Trophoblast cell (in vitro differentiated cells and primary cell): ENCODE measurements around the gene TXNL4A.

Experiments
- DNase-seq, 2 donors: peaks; one replicate each; pipeline ENCODE4 v3.0.0-alpha.2; 2016
- H2AFZ ChIP-seq: 2 replicates; pipeline ENCODE4 v1.6.1; 2013; ENCODE audit warnings: low read length, moderate library complexity, mild to moderate bottlenecking; ENCODE audit not compliant: insufficient read depth, poor library complexity
- H2AK5ac ChIP-seq: 2 replicates; pipeline ENCODE4 v1.6.1; 2013; ENCODE audit warnings: mild to moderate bottlenecking, low read length
- H2BK120ac ChIP-seq: 2 replicates; pipeline ENCODE4 v1.6.1; 2013; ENCODE audit warnings: low read length, mild to moderate bottlenecking, moderate library complexity; ENCODE audit not compliant: insufficient read depth, poor library complexity
- H2BK12ac ChIP-seq: 2 replicates; pipeline ENCODE4 v1.6.1; 2013; ENCODE audit warnings: mild to moderate bottlenecking, low read length, moderate library complexity
- H2BK5ac ChIP-seq: 2 replicates; pipeline ENCODE4 v1.6.1; 2013; ENCODE audit warnings: low read length, low read depth, moderate library complexity, mild to moderate bottlenecking; ENCODE audit not compliant: poor library complexity
- H3K14ac ChIP-seq: 2 replicates; pipeline ENCODE4 v1.6.1; 2013; ENCODE audit warnings: mild to moderate bottlenecking, low read length
- H3K18ac ChIP-seq: 2 replicates; pipeline ENCODE4 v1.6.1; 2013; ENCODE audit warnings: mild to moderate bottlenecking, low read length
- H3K23ac ChIP-seq: 2 replicates; pipeline ENCODE4 v1.6.1; 2013; ENCODE audit warnings: low read length
- H3K27ac ChIP-seq: 2 replicates; pipeline ENCODE4 v1.5.1; 2013; ENCODE audit warnings: low read depth, mild to moderate bottlenecking, inconsistent platforms, low read length, moderate library complexity
- H3K27me3 ChIP-seq: 2 replicates; pipeline ENCODE4 v1.6.1; 2013; ENCODE audit warnings: inconsistent platforms, mild to moderate bottlenecking, low read length, moderate library complexity; ENCODE audit not compliant: insufficient read depth
- H3K36me3 ChIP-seq, 2 experiments: 1 replicate in 1 of 2; 2 replicates in 1 of 2; pipeline ENCODE4 v1.6.1; 2013; ENCODE audit warnings: low read length in 2 of 2, mild to moderate bottlenecking in 2 of 2, moderate library complexity in 1 of 2; ENCODE audit not compliant: insufficient read depth in 2 of 2, control insufficient read depth in 1 of 2
- H3K4ac ChIP-seq: 2 replicates; pipeline ENCODE4 v1.6.1; 2013; ENCODE audit warnings: low read depth, mild to moderate bottlenecking, low read length, moderate library complexity
- H3K4me1 ChIP-seq, 2 experiments: 1 replicate in 1 of 2; 2 replicates in 1 of 2; pipeline ENCODE4 v1.6.1; 2013; ENCODE audit warnings: low read length in 2 of 2, mild to moderate bottlenecking in 2 of 2, moderate library complexity in 1 of 2; ENCODE audit not compliant: insufficient read depth in 2 of 2, control insufficient read depth in 1 of 2
- H3K4me2 ChIP-seq: 2 replicates; pipeline ENCODE4 v1.6.1; 2013; ENCODE audit warnings: inconsistent platforms, mild to moderate bottlenecking, low read length, moderate library complexity
- H3K4me3 ChIP-seq: 2 replicates; pipeline ENCODE4 v1.5.1; 2013; ENCODE audit warnings: mild to moderate bottlenecking, low read depth, low read length, inconsistent platforms
- H3K79me1 ChIP-seq: one replicate; pipeline ENCODE4 v1.6.1; 2013; ENCODE audit warnings: low read length
- H3K79me2 ChIP-seq: 2 replicates; pipeline ENCODE4 v1.6.1; 2013; ENCODE audit warnings: low read length, mild to moderate bottlenecking; ENCODE audit not compliant: control insufficient read depth, insufficient read depth, poor library complexity
- H3K9ac ChIP-seq: 2 replicates; pipeline ENCODE4 v1.6.1; 2013; ENCODE audit warnings: mild to moderate bottlenecking, low read length
- H3K9me3 ChIP-seq: 2 replicates; pipeline ENCODE4 v1.6.1; 2013; ENCODE audit warnings: low read depth, mild to moderate bottlenecking, control low read depth, inconsistent platforms, low read length; ENCODE audit not compliant: insufficient read depth
- H4K12ac ChIP-seq: 2 replicates; pipeline ENCODE4 v1.6.1; 2013; ENCODE audit warnings: low read depth, mild to moderate bottlenecking, low read length, moderate library complexity
- H4K8ac ChIP-seq: 2 replicates; pipeline ENCODE4 v1.6.1; 2013; ENCODE audit warnings: low read depth, mild to moderate bottlenecking, low read length, moderate library complexity
- H4K91ac ChIP-seq: one replicate; pipeline ENCODE4 v1.6.1; 2013; ENCODE audit warnings: low read depth, mild to moderate bottlenecking, low read length, moderate library complexity
- WGBS: extraction: QIAGEN DNeasy Blood & Tissue Kit; methylation state at CpG from one replicate; pipeline ENCODE4 v1.1.7; 2013; ENCODE audit warnings: missing lambda C conversion rate; ENCODE audit not compliant: insufficient read length, insufficient coverage; ENCODE audit errors: extremely low coverage; 5-methylcytosine and 5-hydroxymethylcytosine counted together

Gene TXNL4A

GRCh38 chr18:79945118-79946042, 43.0 kb downstream of the TXNL4A start:
- WGBS = no CpG with 5 or more reads among the region's 17 CpGs
- no peak overlapping the region for H3K18ac ChIP-seq
- peaks cover 3 to 4% of the 10 kb centered on the region in 2 experiments for H3K4me1 ChIP-seq
- H3K14ac ChIP-seq = no peak overlapping the region
- no peak overlapping the region for H4K12ac ChIP-seq
- no peak overlapping the region for H3K9ac ChIP-seq
- H2BK5ac ChIP-seq = no peak overlapping the region
- H4K91ac ChIP-seq = no peak overlapping the region
- H3K36me3 ChIP-seq = peaks cover 23% of the 10 kb centered on the region in 2 experiments
- no peak overlapping the region for H2BK12ac ChIP-seq
- H2BK120ac ChIP-seq = no peak overlapping the region
- no peak overlapping the region for H3K23ac ChIP-seq
- peaks cover 1% of the 10 kb centered on the region for H3K9me3 ChIP-seq
- H2AK5ac ChIP-seq = no peak overlapping the region
- no peaks in the 10 kb centered on the region for H3K79me2 ChIP-seq
- H3K4ac ChIP-seq = no peak overlapping the region
- H3K4me2 ChIP-seq = no peak overlapping the region
- no peak for DNase-seq
- H2AFZ ChIP-seq = no peak overlapping the region
- no peaks in the 10 kb centered on the region for H3K27me3 ChIP-seq
- no peak overlapping the region for H3K4me3 ChIP-seq
- no peaks in the 10 kb centered on the region for H3K79me1 ChIP-seq
- no peak overlapping the region for H4K8ac ChIP-seq
- no peak overlapping the region for H3K27ac ChIP-seq

DNA sequence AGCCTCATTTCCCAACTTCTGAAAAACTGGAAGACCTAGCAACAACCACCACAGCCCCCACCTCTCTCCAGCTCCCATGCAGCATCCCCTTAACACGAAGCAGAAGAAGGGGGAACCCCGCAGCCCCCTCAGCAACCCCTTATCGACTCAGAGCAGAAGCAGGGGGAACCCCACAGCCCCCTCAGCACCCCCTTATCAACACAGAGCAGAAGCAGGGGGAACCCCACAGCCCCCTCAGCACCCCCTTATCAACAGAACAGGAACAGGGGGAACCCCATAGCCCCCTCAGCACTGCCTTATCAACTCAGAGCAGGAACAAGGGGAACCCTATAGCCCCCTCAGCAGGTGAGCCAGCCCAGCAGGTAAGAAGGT, 43.6 kb downstream of the TXNL4A start:
- Histone ChIP-seq H3K9ac (no peak overlapping the region), H3K4me2 (no peak overlapping the region), H3K4me1 (no peaks in the 10 kb centered on the region), H3K9me3 (peaks cover 1% of the 10 kb centered on the region), H2BK12ac (no peak overlapping the region), H3K27me3 (no peaks in the 10 kb centered on the region), H3K27ac (no peak overlapping the region), H3K79me2 (no peaks in the 10 kb centered on the region), H3K23ac (no peak overlapping the region), H3K36me3 (peaks cover 23% of the 10 kb centered on the region in 2 experiments), H3K4ac (no peak overlapping the region), H4K8ac (no peak overlapping the region), H4K12ac (no peak overlapping the region), H3K79me1 (no peaks in the 10 kb centered on the region), H3K18ac (no peak overlapping the region), H3K14ac (no peak overlapping the region), H2BK120ac (no peak overlapping the region), H2BK5ac (no peak overlapping the region), H3K4me3 (no peak overlapping the region), H4K91ac (no peak overlapping the region), H2AFZ (no peak overlapping the region), H2AK5ac (no peak overlapping the region)
- WGBS = no CpG with 5 or more reads among the region's 3 CpGs
- no peak for DNase-seq

DNA sequence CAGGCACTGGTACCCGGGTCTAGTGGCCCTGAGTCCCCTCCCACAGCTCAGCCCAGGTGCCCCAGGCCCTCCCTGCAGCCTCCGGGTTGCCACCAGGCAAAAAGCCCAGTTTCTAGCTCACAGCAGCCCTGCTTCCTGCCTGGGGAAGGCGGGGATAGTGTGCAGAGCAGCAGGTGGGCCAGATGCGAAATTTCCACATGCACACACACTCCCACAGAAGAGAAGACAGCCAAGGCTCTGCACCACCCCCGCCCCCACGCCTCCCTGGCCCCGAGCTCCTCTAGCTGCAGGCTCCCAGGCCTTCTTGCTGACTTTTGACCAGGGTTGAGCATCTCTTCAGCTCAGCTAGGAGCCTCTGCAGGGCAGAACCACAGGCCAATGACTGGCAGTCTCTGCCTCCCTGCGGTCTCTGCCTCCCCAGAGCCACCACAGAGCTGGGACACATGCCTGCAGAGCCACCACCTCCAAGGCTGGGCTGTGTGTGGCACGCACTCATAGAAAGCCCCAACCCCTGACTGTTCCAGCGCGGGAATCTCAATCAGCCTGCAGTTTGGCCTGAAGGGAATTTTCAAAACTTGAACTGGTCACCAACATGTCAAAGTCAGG, 44.1 kb downstream of the TXNL4A start:
- peaks cover 1% of the 10 kb centered on the region for H3K9me3 ChIP-seq
- H3K23ac ChIP-seq = no peak overlapping the region
- H4K12ac ChIP-seq = no peak overlapping the region
- no peak overlapping the region for H3K4me2 ChIP-seq
- no peak overlapping the region for H2AFZ ChIP-seq
- no peak overlapping the region for H3K14ac ChIP-seq
- H3K18ac ChIP-seq = no peak overlapping the region
- H3K79me1 ChIP-seq = no peaks in the 10 kb centered on the region
- no peak overlapping the region for H4K91ac ChIP-seq
- H2BK120ac ChIP-seq = no peak overlapping the region
- no CpG with 5 or more reads among the region's 11 CpGs for WGBS
- no peak overlapping the region for H2AK5ac ChIP-seq
- no peaks in the 10 kb centered on the region for H3K79me2 ChIP-seq
- no peak overlapping the region for H4K8ac ChIP-seq
- DNase-seq = peak in 1 of 2 donors; percentile 71
- no peak overlapping the region for H3K27ac ChIP-seq
- peaks cover 23% of the 10 kb centered on the region in 2 experiments for H3K36me3 ChIP-seq
- H3K4me3 ChIP-seq = no peak overlapping the region
- H2BK5ac ChIP-seq = no peak overlapping the region
- no peaks in the 10 kb centered on the region for H3K27me3 ChIP-seq
- no peak overlapping the region for H2BK12ac ChIP-seq
- no peak overlapping the region for H3K4ac ChIP-seq
- H3K9ac ChIP-seq = no peak overlapping the region
- no peaks in the 10 kb centered on the region for H3K4me1 ChIP-seq

GRCh38 chr18:79943608-79944125, 44.7 kb downstream of the TXNL4A start:
- Histone ChIP-seq H3K27me3 (no peaks in the 10 kb centered on the region), H2BK12ac (no peak overlapping the region), H3K27ac (no peak overlapping the region), H3K4me1 (no peaks in the 10 kb centered on the region), H4K8ac (no peak overlapping the region), H3K18ac (peak overlapping the region; percentile 3), H3K9me3 (peaks cover 1% of the 10 kb centered on the region), H3K79me1 (no peaks in the 10 kb centered on the region), H3K36me3 (peaks cover 19 to 20% of the 10 kb centered on the region in 2 experiments), H4K91ac (no peak overlapping the region), H3K4ac (no peak overlapping the region), H3K23ac (no peak overlapping the region), H3K4me3 (no peak overlapping the region), H3K79me2 (no peaks in the 10 kb centered on the region), H2BK120ac (no peak overlapping the region), H2AK5ac (no peak overlapping the region), H4K12ac (no peak overlapping the region), H3K4me2 (no peak overlapping the region), H2AFZ (no peak overlapping the region), H3K14ac (no peak overlapping the region), H3K9ac (no peak overlapping the region), H2BK5ac (no peak overlapping the region)
- DNase-seq = no peak
- WGBS = no CpG with 5 or more reads among the region's 20 CpGs
